ENCODE data around the gene INPP1. TPM values are rescaled to one million over a fixed set of nuclear protein-coding genes. Genes with fewer than 3 reads are reported as not detected.
A peak's percentile ranks its signal among the peaks of the same experiment; 100 is the strongest.

The INPP1 gene
- polyA plus RNA-seq, 1 donor: 40.0 TPM

DNA sequence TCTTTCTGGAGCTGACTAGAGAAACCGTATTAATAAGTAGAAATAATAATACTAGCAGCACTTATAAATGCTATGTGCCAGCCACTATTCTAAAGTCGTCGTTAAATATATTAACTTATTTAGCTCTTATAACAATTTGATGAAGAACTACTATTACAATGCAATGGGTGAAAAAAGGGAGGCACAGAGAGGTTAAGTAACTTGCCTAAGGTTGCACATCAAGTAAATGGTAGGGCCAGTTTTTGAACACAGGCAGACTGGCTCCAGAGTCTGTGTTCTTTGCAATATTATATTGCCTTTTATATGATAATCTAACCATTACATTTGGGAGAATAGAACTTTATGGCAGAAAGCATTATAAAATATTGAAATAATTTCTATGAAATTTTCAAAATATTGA, 17.6 kb downstream of the INPP1 start:
- Histone ChIP-seq H3K36me3 (ENCODE audit: control insufficient read depth, insufficient read depth, low read length) (peaks cover 2% of the 10 kb centered on the region), H3K9me3 (ENCODE audit: control insufficient read depth, low read depth, low read length) (no peaks in the 10 kb centered on the region), H3K27me3 (ENCODE audit: control insufficient read depth, insufficient read depth, low read length) (no peaks in the 10 kb centered on the region), H3K27ac (ENCODE audit: low read length) (no peak overlapping the region), H3K4me1 (ENCODE audit: control insufficient read depth, insufficient read depth, low read length) (peaks cover 8% of the 10 kb centered on the region), H3K4me3 (ENCODE audit: low read length) (no peak overlapping the region)
- WGBS (ENCODE audit: insufficient coverage, low lambda C conversion rate): 86% methylated on average over 1 of the region's 3 CpGs
- DNase-seq: no peak

GRCh38 chr2:190361572-190361971, 18.2 kb downstream of the INPP1 start:
- no peaks in the 10 kb centered on the region for H3K27me3 ChIP-seq (ENCODE audit: control insufficient read depth, insufficient read depth, low read length)
- H3K4me1 ChIP-seq (ENCODE audit: control insufficient read depth, insufficient read depth, low read length): peaks cover 5% of the 10 kb centered on the region
- no peak for DNase-seq
- no peak overlapping the region for H3K4me3 ChIP-seq (ENCODE audit: low read length)
- 100% methylated on average over 1 of the region's 2 CpGs for WGBS (ENCODE audit: insufficient coverage, low lambda C conversion rate)
- H3K27ac ChIP-seq (ENCODE audit: low read length): no peak overlapping the region
- peaks cover 2% of the 10 kb centered on the region for H3K36me3 ChIP-seq (ENCODE audit: control insufficient read depth, insufficient read depth, low read length)
- H3K9me3 ChIP-seq (ENCODE audit: control insufficient read depth, low read depth, low read length): no peaks in the 10 kb centered on the region

DNA sequence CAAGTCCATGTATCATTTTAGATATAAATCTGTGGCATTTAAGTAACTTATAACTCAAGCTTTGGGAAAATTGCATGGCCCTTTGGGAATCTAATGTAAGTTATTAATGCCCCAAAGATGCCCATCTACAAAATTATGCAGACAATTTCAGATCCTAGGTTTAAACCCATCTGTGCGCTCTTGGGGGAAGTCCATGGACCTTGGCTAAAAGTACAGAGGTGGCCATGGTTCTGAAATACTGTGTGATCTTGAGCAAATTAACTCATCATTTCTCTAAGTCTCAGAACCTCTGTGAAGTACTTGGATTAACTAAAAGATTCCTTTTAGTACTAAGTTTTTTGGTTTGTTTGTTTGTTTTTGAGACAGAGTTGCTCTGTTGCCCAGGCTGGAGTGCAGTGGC, 19.5 kb downstream of the INPP1 start:
- H3K4me1 ChIP-seq (ENCODE audit: control insufficient read depth, insufficient read depth, low read length): no peaks in the 10 kb centered on the region
- H3K27ac ChIP-seq (ENCODE audit: low read length): no peak overlapping the region
- peaks cover 7% of the 10 kb centered on the region for H3K36me3 ChIP-seq (ENCODE audit: control insufficient read depth, insufficient read depth, low read length)
- no peak overlapping the region for H3K4me3 ChIP-seq (ENCODE audit: low read length)
- no CpG with 5 or more reads among the region's 1 CpG for WGBS (ENCODE audit: insufficient coverage, low lambda C conversion rate)
- H3K9me3 ChIP-seq (ENCODE audit: control insufficient read depth, low read depth, low read length): no peaks in the 10 kb centered on the region
- H3K27me3 ChIP-seq (ENCODE audit: control insufficient read depth, insufficient read depth, low read length): no peaks in the 10 kb centered on the region
- DNase-seq: no peak

GRCh38 chr2:190365499-190366204, 22.3 kb downstream of the INPP1 start:
- H3K4me3 ChIP-seq (ENCODE audit: low read length): no peak overlapping the region
- no peak for DNase-seq
- H3K9me3 ChIP-seq (ENCODE audit: control insufficient read depth, low read depth, low read length): no peaks in the 10 kb centered on the region
- no peak overlapping the region for H3K27ac ChIP-seq (ENCODE audit: low read length)
- H3K4me1 ChIP-seq (ENCODE audit: control insufficient read depth, insufficient read depth, low read length): no peaks in the 10 kb centered on the region
- H3K27me3 ChIP-seq (ENCODE audit: control insufficient read depth, insufficient read depth, low read length): no peaks in the 10 kb centered on the region
- WGBS (ENCODE audit: insufficient coverage, low lambda C conversion rate): 96% methylated on average over 17 of the region's 19 CpGs
- peaks cover 22% of the 10 kb centered on the region for H3K36me3 ChIP-seq (ENCODE audit: control insufficient read depth, insufficient read depth, low read length)

DNA sequence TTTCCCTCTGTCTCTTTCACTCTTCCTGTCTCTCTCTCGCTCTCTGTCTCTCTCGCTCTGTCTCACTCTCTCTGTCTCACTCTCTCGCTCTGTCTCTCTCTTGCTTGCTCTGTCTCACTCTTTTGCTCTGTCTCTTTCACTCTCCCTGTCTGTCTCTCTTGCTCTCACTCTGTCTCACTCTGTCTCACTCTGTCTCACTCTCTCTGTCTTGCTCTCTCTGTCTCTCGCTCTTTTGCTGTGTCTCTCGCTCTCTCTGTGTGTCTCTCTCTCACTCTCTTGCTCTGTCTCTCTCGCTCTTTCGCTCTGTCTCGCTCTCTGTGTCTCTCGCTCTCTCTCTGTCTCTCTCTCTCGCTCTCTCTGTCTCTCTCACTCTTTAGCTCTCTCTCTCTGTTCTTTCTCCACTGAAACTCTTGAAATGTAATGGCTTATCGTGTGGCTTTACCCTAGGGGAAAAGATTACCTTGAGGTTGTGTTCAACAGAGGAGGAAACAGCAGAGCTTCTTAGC, 22.9 kb downstream of the INPP1 start:
- Histone ChIP-seq H3K9me3 (ENCODE audit: control insufficient read depth, low read depth, low read length) (no peaks in the 10 kb centered on the region), H3K4me3 (ENCODE audit: low read length) (no peak overlapping the region), H3K4me1 (ENCODE audit: control insufficient read depth, insufficient read depth, low read length) (no peaks in the 10 kb centered on the region), H3K27me3 (ENCODE audit: control insufficient read depth, insufficient read depth, low read length) (no peaks in the 10 kb centered on the region), H3K27ac (ENCODE audit: low read length) (no peak overlapping the region), H3K36me3 (ENCODE audit: control insufficient read depth, insufficient read depth, low read length) (peaks cover 28% of the 10 kb centered on the region)
- 93% methylated on average over 9 of the region's 11 CpGs for WGBS (ENCODE audit: insufficient coverage, low lambda C conversion rate)
- DNase-seq: no peak

- no peaks in the 10 kb centered on the region for H3K9me3 ChIP-seq (ENCODE audit: control insufficient read depth, low read depth, low read length)
- peaks cover 28% of the 10 kb centered on the region for H3K36me3 ChIP-seq (ENCODE audit: control insufficient read depth, insufficient read depth, low read length)
- no peak for DNase-seq
- no peaks in the 10 kb centered on the region for H3K27me3 ChIP-seq (ENCODE audit: control insufficient read depth, insufficient read depth, low read length)
- H3K4me1 ChIP-seq (ENCODE audit: control insufficient read depth, insufficient read depth, low read length): no peaks in the 10 kb centered on the region
- no peak overlapping the region for H3K27ac ChIP-seq (ENCODE audit: low read length)
- H3K4me3 ChIP-seq (ENCODE audit: low read length): no peak overlapping the region
- 100% methylated on average over 3 of the region's 4 CpGs for WGBS (ENCODE audit: insufficient coverage, low lambda C conversion rate)
These were observed 23.7 kb downstream of the INPP1 start for GRCh38 chr2:190367091-190367490.

- Histone ChIP-seq H3K27ac (ENCODE audit: low read length) (no peak overlapping the region), H3K36me3 (ENCODE audit: control insufficient read depth, insufficient read depth, low read length) (peaks cover 28% of the 10 kb centered on the region), H3K9me3 (ENCODE audit: control insufficient read depth, low read depth, low read length) (no peaks in the 10 kb centered on the region), H3K4me1 (ENCODE audit: control insufficient read depth, insufficient read depth, low read length) (no peaks in the 10 kb centered on the region), H3K4me3 (ENCODE audit: low read length) (no peak overlapping the region), H3K27me3 (ENCODE audit: control insufficient read depth, insufficient read depth, low read length) (no peaks in the 10 kb centered on the region)
- no CpG with 5 or more reads among the region's 2 CpGs for WGBS (ENCODE audit: insufficient coverage, low lambda C conversion rate)
- DNase-seq: peak in 1 of 2 donors; percentile 44
These were observed 26.2 kb downstream of the INPP1 start for GRCh38 chr2:190369635-190370034.

GRCh38 chr2:190376083-190376482, 32.7 kb downstream of the INPP1 start:
- no peaks in the 10 kb centered on the region for H3K9me3 ChIP-seq (ENCODE audit: control insufficient read depth, low read depth, low read length)
- H3K27ac ChIP-seq (ENCODE audit: low read length): no peak overlapping the region
- no peaks in the 10 kb centered on the region for H3K4me1 ChIP-seq (ENCODE audit: control insufficient read depth, insufficient read depth, low read length)
- H3K36me3 ChIP-seq (ENCODE audit: control insufficient read depth, insufficient read depth, low read length): peaks cover 2% of the 10 kb centered on the region
- DNase-seq: no peak
- no peak overlapping the region for H3K4me3 ChIP-seq (ENCODE audit: low read length)
- no peaks in the 10 kb centered on the region for H3K27me3 ChIP-seq (ENCODE audit: control insufficient read depth, insufficient read depth, low read length)

GRCh38 chr2:190376591-190377245, 33.3 kb downstream of the INPP1 start:
- H3K9me3 ChIP-seq (ENCODE audit: control insufficient read depth, low read depth, low read length): no peaks in the 10 kb centered on the region
- no peaks in the 10 kb centered on the region for H3K36me3 ChIP-seq (ENCODE audit: control insufficient read depth, insufficient read depth, low read length)
- no peak overlapping the region for H3K4me3 ChIP-seq (ENCODE audit: low read length)
- no peaks in the 10 kb centered on the region for H3K27me3 ChIP-seq (ENCODE audit: control insufficient read depth, insufficient read depth, low read length)
- 100% methylated on average over 1 of the region's 3 CpGs for WGBS (ENCODE audit: insufficient coverage, low lambda C conversion rate)
- no peak overlapping the region for H3K27ac ChIP-seq (ENCODE audit: low read length)
- no peaks in the 10 kb centered on the region for H3K4me1 ChIP-seq (ENCODE audit: control insufficient read depth, insufficient read depth, low read length)
- no peak for DNase-seq

- no CpG with 5 or more reads among the region's 6 CpGs for WGBS (ENCODE audit: insufficient coverage, low lambda C conversion rate)
- H3K4me3 ChIP-seq (ENCODE audit: low read length): no peak overlapping the region
- no peaks in the 10 kb centered on the region for H3K36me3 ChIP-seq (ENCODE audit: control insufficient read depth, insufficient read depth, low read length)
- H3K27me3 ChIP-seq (ENCODE audit: control insufficient read depth, insufficient read depth, low read length): no peaks in the 10 kb centered on the region
- no peak for DNase-seq
- no peaks in the 10 kb centered on the region for H3K9me3 ChIP-seq (ENCODE audit: control insufficient read depth, low read depth, low read length)
- no peak overlapping the region for H3K27ac ChIP-seq (ENCODE audit: low read length)
- no peaks in the 10 kb centered on the region for H3K4me1 ChIP-seq (ENCODE audit: control insufficient read depth, insufficient read depth, low read length)
These were observed 35.5 kb downstream of the INPP1 start for GRCh38 chr2:190378880-190379237.

Data from large intestine (tissue), 3 donors.